DND-41 (cell line): ENCODE results near the gene PLCL1.

ENCODE experiments used
- CTCF ChIP-seq: IDR thresholded peaks from 2 replicates; pipeline ENCODE4 v1.5.1; 2012; ENCODE audit warnings: borderline replicate concordance, low read length, moderate library complexity, mild to moderate bottlenecking; ENCODE audit not compliant: poor library complexity, severe bottlenecking; ENCODE audit errors: extremely low read depth
- EZH2 ChIP-seq: IDR thresholded peaks from 3 replicates; pipeline ENCODE4 v1.6.1; 2012; ENCODE audit warnings: borderline replicate concordance, low read depth, mild to moderate bottlenecking, moderate library complexity, low read length, inconsistent platforms; ENCODE audit not compliant: severe bottlenecking

- TF ChIP-seq CTCF, result no peak
- TF ChIP-seq EZH2, result no peak
These were observed 167.7 kb downstream of the PLCL1 start for GRCh38 chr2:197972061-197972460.
